Measurements from ENCODE around the gene CEP57L1. TPM values are rescaled to one million over a fixed set of nuclear protein-coding genes. Genes with fewer than 3 reads are reported as not detected.

CEP57L1 gene
- total RNA-seq, 3 donors from 2014 or later, result 12.0 to 15.9 (median 14.1) TPM

- peak in 1 of 3 donors; percentile 54 for DNase-seq
- TF ChIP-seq CTCF (IDR thresholded peaks at IDR 0.05), result no peak
- intact Hi-C loops (cut with DNase I, micrococcal nuclease), result no loop called here
These were observed 22.2 kb downstream of the CEP57L1 start for GRCh38 chr6:109117346-109118035.

GRCh38 chr6:109118337-109118736, 23.0 kb downstream of the CEP57L1 start:
- no peak for ATAC-seq
- Histone ChIP-seq H3K36me3 (ENCODE audit: low read depth) (no peaks in the 10 kb centered on the region), H3K9me3 (no peaks in the 10 kb centered on the region), H3K4me1 (ENCODE audit: low read depth) (peaks cover 12% of the 10 kb centered on the region), H3K4me3 (no peak overlapping the region)
- intact Hi-C loops (cut with DNase I, micrococcal nuclease), result no loop called here
- TF ChIP-seq CTCF (IDR thresholded peaks at IDR 0.05), result no peak
- no peak for DNase-seq

More at GRCh38 chr6:109117346-109118035, 22.2 kb downstream of the CEP57L1 start:
- Histone ChIP-seq H3K4me3 (no peak overlapping the region), H3K4me1 (ENCODE audit: low read depth) (peaks cover 12% of the 10 kb centered on the region), H3K9me3 (no peaks in the 10 kb centered on the region), H3K36me3 (ENCODE audit: low read depth) (no peaks in the 10 kb centered on the region)
- ATAC-seq, result peak; percentile 97

GRCh38 chr6:109118871-109119354, 23.6 kb downstream of the CEP57L1 start:
- Histone ChIP-seq H3K36me3 (ENCODE audit: low read depth) (no peaks in the 10 kb centered on the region), H3K4me3 (no peak overlapping the region), H3K4me1 (ENCODE audit: low read depth) (peaks cover 12% of the 10 kb centered on the region), H3K9me3 (no peaks in the 10 kb centered on the region)
- DNase-seq (no peak), ATAC-seq (no peak)
- no peak for TF ChIP-seq CTCF (IDR thresholded peaks at IDR 0.05)
- intact Hi-C loops (cut with DNase I, micrococcal nuclease), result no loop called here

DNA sequence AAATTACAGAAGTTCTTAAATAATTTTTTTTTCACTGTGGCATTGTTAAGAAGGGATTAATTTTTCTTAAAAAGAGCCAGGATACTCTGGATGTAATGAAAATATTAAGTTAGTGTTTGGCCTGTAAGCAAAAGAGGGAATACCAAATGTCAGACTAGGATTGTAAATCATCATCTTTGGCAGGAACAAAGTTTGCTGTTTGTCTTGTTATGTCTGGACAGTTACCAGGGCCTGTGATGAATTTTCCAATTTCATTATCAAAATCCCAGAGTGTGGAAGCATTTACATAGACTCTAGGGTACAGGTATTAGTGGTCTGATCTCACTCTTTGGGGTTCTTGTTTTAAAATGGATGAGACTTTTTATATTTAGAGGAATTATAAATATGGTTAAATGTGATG, 26.1 kb downstream of the CEP57L1 start:
- Histone ChIP-seq H3K4me1 (ENCODE audit: low read depth) (peaks cover 12% of the 10 kb centered on the region), H3K36me3 (ENCODE audit: low read depth) (no peaks in the 10 kb centered on the region), H3K4me3 (no peak overlapping the region), H3K9me3 (no peaks in the 10 kb centered on the region)
- no peak for DNase-seq
- TF ChIP-seq CTCF (IDR thresholded peaks at IDR 0.05), result no peak
- ATAC-seq, result no peak
- intact Hi-C loops (cut with DNase I, micrococcal nuclease), result no loop called here

DNA sequence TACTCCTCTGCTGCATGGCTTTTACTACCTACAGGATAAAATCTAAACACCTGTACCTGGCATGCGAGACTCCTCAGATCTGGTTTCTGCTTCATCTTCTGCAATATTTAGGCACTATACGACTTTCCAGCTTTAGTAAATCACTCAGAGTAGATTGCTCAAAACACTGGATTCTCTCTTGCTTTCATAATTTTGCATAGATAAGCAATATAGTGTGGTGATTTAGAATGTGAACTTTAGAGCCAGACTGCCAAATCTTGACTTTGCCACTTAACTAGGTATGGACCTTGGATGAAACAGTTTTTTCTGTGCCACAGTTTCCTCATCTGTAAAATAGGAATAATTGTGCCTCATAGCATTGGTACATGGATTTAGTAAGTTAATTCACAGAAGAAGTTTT, 28.9 kb downstream of the CEP57L1 start:
- TF ChIP-seq CTCF (IDR thresholded peaks at IDR 0.05), result no peak
- DNase-seq, result no peak
- H3K4me1 ChIP-seq (ENCODE audit: low read depth), result peaks cover 12% of the 10 kb centered on the region
- no peak for ATAC-seq
- no peaks in the 10 kb centered on the region for H3K36me3 ChIP-seq (ENCODE audit: low read depth)
- H3K4me3 ChIP-seq, result no peak overlapping the region
- intact Hi-C loops (cut with DNase I, micrococcal nuclease), result no loop called here
- no peaks in the 10 kb centered on the region for H3K9me3 ChIP-seq
